Mesothelial cell of epicardium (in vitro differentiated cells): ENCODE measurements around the gene PMPCA. TPM values are rescaled to one million over a fixed set of nuclear protein-coding genes. Genes with fewer than 3 reads are reported as not detected.

Experiments
- DNase-seq, 2 experiments: peaks; one replicate each; pipeline ENCODE4 v3.0.0; 2021; ENCODE audit warnings: low spot score in 2 of 2; ENCODE audit not compliant: unreplicated experiment in 2 of 2
- H3K27ac Mint-ChIP-seq: 2 replicates; pipeline ENCODE4 v1.8.0; 2021; ENCODE audit warnings: mixed read lengths
- H3K27me3 Mint-ChIP-seq: 2 replicates; pipeline ENCODE4 v1.8.0; 2021; ENCODE audit warnings: low read depth, mixed read lengths
- H3K36me3 Mint-ChIP-seq: 2 replicates; pipeline ENCODE4 v1.8.0; 2021; ENCODE audit warnings: mixed read lengths
- H3K4me1 Mint-ChIP-seq: 2 replicates; pipeline ENCODE4 v1.8.0; 2021; ENCODE audit warnings: mixed read lengths
- H3K4me3 Mint-ChIP-seq: 2 replicates; pipeline ENCODE4 v1.8.0; 2021; ENCODE audit warnings: mild to moderate bottlenecking, moderate library complexity, mixed read lengths
- H3K9me3 Mint-ChIP-seq: 2 replicates; pipeline ENCODE4 v1.8.0; 2021; ENCODE audit warnings: mixed read lengths
- CTCF ChIP-seq: fragments of 200-600 bp; sonication (generic); IDR thresholded peaks from one replicate; pipeline ENCODE4 v1.5.0; 2021; ENCODE audit warnings: antibody characterized with exemption; ENCODE audit not compliant: unreplicated experiment
- total RNA-seq: library from RNA; stranded (reverse); gene quantifications from 3 replicates; pipeline ENCODE4 v1.2.1, GENCODE V29; 2021

PMPCA gene
- total RNA-seq, 1 donor from 2014 or later = 74.6 TPM

- Mint-ChIP-seq H3K27me3 (no peaks in the 10 kb centered on the region), H3K9me3 (no peaks in the 10 kb centered on the region), H3K4me3 (no peak overlapping the region), H3K4me1 (peaks cover 4% of the 10 kb centered on the region), H3K36me3 (peaks cover 33% of the 10 kb centered on the region), H3K27ac (no peak overlapping the region)
- TF ChIP-seq CTCF = no peak
- DNase-seq = no peak
These were observed 6.5 kb downstream of the PMPCA start for GRCh38 chr9:136416914-136417313.

- H3K9me3 Mint-ChIP-seq = no peaks in the 10 kb centered on the region
- TF ChIP-seq CTCF = no peak
- H3K4me1 Mint-ChIP-seq = no peaks in the 10 kb centered on the region
- no peak overlapping the region for H3K27ac Mint-ChIP-seq
- H3K27me3 Mint-ChIP-seq = no peaks in the 10 kb centered on the region
- H3K36me3 Mint-ChIP-seq = peaks cover 33% of the 10 kb centered on the region
- DNase-seq = no peak
- no peak overlapping the region for H3K4me3 Mint-ChIP-seq
These were observed 8.0 kb downstream of the PMPCA start for GRCh38 chr9:136418182-136419091.

GRCh38 chr9:136419092-136419420, 8.6 kb downstream of the PMPCA start:
- TF ChIP-seq CTCF = no peak
- no peak overlapping the region for H3K27ac Mint-ChIP-seq
- peaks cover 26% of the 10 kb centered on the region for H3K36me3 Mint-ChIP-seq
- DNase-seq = no peak
- H3K4me1 Mint-ChIP-seq = no peaks in the 10 kb centered on the region
- no peak overlapping the region for H3K4me3 Mint-ChIP-seq
- H3K9me3 Mint-ChIP-seq = no peaks in the 10 kb centered on the region
- H3K27me3 Mint-ChIP-seq = no peaks in the 10 kb centered on the region

GRCh38 chr9:136421791-136422190, 11.3 kb downstream of the PMPCA start:
- Mint-ChIP-seq H3K27me3 (no peaks in the 10 kb centered on the region), H3K4me1 (no peaks in the 10 kb centered on the region), H3K36me3 (peaks cover 23% of the 10 kb centered on the region), H3K9me3 (no peaks in the 10 kb centered on the region), H3K27ac (no peak overlapping the region), H3K4me3 (no peak overlapping the region)
- TF ChIP-seq CTCF = no peak
- no peak for DNase-seq

GRCh38 chr9:136422876-136423275, 12.4 kb downstream of the PMPCA start:
- H3K4me3 Mint-ChIP-seq = no peak overlapping the region
- no peaks in the 10 kb centered on the region for H3K27me3 Mint-ChIP-seq
- no peak for TF ChIP-seq CTCF
- H3K4me1 Mint-ChIP-seq = no peaks in the 10 kb centered on the region
- no peak for DNase-seq
- no peaks in the 10 kb centered on the region for H3K9me3 Mint-ChIP-seq
- peaks cover 22% of the 10 kb centered on the region for H3K36me3 Mint-ChIP-seq
- H3K27ac Mint-ChIP-seq = no peak overlapping the region
